PFSK-1 (cell line): ENCODE data around the gene SMIM8.

Experiments used
- FOXP2 ChIP-seq: optimal IDR thresholded peaks from 2 replicates; pipeline ENCODE3; 2011; ENCODE audit warnings: borderline replicate concordance, control low read depth, inconsistent platforms; ENCODE audit not compliant: insufficient read depth; ENCODE audit errors: extremely low read length, extremely low read depth
- POLR2AphosphoS5 ChIP-seq: IDR thresholded peaks from 2 replicates; pipeline ENCODE4 v1.6.1; 2012; ENCODE audit warnings: low read depth, mild to moderate bottlenecking, control low read depth, low read length, moderate library complexity
- SIN3A ChIP-seq: IDR thresholded peaks from 2 replicates; pipeline ENCODE4 v1.6.1; 2012; ENCODE audit warnings: mild to moderate bottlenecking, low read length, moderate library complexity, borderline replicate concordance; ENCODE audit not compliant: insufficient read depth
- TAF1 ChIP-seq: IDR thresholded peaks from 2 replicates; pipeline ENCODE4 v1.6.1; 2012; ENCODE audit warnings: low read length, control low read depth, borderline replicate concordance; ENCODE audit not compliant: insufficient read depth
- TF ChIP-seq, protein P1 (sequence below), 2 experiments: IDR thresholded peaks; 2 replicates each; pipeline versions ENCODE4 v1.6.1 to v1.8.0; 2011 to 2012; ENCODE audit warnings: low read depth in 2 of 2, low read length in 2 of 2, control low read depth in 1 of 2, inconsistent platforms in 1 of 2, mild to moderate bottlenecking in 1 of 2, moderate library complexity in 1 of 2; ENCODE audit not compliant: insufficient read depth in 1 of 2

The SMIM8 gene

DNA sequence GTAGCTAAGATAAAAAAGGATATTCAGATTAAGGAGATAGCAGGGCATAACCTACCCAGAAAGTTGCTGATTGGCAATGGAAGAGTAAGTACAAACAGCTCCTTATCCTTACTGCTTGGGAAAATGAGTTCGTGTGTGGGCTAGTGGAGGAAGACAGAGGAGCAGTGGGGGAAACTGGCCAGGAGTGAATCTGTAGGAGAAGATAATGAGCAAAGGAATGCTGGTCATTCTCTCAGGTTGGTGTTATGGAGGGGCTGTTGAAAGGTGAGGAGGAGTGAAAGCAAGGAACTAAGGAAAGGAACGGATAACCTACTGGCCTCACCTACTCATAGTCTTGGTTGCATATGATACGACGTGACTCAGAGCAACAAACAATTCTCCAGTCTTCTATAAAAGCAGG lies 14.0 kb downstream of the SMIM8 start:
- TF ChIP-seq SIN3A (no peak), TAF1 (no peak), FOXP2 (no peak), POLR2AphosphoS5 (no peak)
- TF ChIP-seq, protein P1, sequence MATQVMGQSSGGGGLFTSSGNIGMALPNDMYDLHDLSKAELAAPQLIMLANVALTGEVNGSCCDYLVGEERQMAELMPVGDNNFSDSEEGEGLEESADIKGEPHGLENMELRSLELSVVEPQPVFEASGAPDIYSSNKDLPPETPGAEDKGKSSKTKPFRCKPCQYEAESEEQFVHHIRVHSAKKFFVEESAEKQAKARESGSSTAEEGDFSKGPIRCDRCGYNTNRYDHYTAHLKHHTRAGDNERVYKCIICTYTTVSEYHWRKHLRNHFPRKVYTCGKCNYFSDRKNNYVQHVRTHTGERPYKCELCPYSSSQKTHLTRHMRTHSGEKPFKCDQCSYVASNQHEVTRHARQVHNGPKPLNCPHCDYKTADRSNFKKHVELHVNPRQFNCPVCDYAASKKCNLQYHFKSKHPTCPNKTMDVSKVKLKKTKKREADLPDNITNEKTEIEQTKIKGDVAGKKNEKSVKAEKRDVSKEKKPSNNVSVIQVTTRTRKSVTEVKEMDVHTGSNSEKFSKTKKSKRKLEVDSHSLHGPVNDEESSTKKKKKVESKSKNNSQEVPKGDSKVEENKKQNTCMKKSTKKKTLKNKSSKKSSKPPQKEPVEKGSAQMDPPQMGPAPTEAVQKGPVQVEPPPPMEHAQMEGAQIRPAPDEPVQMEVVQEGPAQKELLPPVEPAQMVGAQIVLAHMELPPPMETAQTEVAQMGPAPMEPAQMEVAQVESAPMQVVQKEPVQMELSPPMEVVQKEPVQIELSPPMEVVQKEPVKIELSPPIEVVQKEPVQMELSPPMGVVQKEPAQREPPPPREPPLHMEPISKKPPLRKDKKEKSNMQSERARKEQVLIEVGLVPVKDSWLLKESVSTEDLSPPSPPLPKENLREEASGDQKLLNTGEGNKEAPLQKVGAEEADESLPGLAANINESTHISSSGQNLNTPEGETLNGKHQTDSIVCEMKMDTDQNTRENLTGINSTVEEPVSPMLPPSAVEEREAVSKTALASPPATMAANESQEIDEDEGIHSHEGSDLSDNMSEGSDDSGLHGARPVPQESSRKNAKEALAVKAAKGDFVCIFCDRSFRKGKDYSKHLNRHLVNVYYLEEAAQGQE (IDR thresholded peaks at IDR 0.05; ENCODE audit: insufficient read depth in 1 of 2, low read depth in 2 of 2, low read length in 2 of 2): no peak

DNA sequence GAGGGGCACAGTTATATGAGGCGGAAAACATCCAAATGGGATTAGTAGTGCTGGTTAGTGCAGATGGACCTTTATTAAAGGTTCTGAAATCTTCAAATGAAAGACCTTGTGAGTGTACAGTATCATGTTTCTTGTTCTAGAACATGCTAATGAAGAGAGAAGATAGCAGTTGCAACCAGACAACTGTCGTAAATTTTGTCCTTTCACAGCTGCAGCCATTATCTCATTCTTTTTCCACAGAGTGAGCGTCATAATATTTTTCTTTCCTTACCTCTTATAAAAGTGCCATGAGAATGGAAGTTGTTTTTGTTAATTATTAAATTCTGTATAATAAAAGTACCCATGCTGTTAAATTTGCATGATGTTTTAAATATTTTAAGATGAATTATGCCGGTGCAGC lies 17.8 kb downstream of the SMIM8 start:
- TF ChIP-seq TAF1 (no peak), FOXP2 (no peak), POLR2AphosphoS5 (no peak), SIN3A (no peak)
- TF ChIP-seq, protein P1 (IDR thresholded peaks at IDR 0.05; ENCODE audit: insufficient read depth in 1 of 2, low read depth in 2 of 2, low read length in 2 of 2): no peak

DNA sequence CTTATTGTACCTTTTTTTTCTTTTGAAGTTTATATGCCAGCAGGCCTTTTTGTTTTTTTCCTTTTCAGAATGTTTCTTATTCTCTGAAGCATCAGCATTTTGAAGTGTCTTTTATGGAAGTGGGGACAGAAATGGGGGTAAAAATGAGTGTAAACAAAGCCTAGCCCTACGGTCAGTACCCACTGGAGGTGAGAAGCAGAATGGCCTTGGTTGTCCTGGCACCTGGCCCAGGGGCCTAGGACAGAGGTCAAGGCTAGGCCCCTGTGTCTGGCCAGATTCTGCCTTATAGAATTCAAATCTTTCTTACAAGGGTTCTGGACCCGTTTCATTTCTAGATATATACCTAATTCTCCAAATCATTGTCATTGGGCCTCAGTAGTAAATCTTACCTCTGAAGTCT lies 18.8 kb downstream of the SMIM8 start:
- TF ChIP-seq, protein P1 (IDR thresholded peaks at IDR 0.05; ENCODE audit: insufficient read depth in 1 of 2, low read depth in 2 of 2, low read length in 2 of 2): no peak
- TF ChIP-seq FOXP2: no peak
- TF ChIP-seq SIN3A: no peak
- TF ChIP-seq TAF1: no peak
- TF ChIP-seq POLR2AphosphoS5: no peak

DNA sequence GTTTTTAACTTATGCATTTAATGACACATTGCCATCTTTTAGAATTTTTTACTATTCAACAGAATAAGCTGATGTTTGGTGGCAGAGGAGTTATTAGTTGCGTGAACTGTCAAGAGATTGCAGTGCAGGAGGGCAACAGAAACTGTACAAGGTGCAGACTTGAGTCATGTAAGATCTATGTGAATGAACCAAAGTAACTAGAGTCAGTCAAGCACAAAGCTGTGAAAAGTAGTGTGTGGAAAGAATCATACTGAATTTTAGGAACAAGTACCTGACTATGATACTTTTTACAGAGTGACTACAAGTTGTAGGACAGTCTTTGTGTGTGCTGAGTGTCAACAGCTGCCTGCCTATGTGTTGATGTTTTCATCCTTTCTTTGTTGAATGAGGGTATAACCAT lies 19.5 kb downstream of the SMIM8 start:
- no peak for TF ChIP-seq POLR2AphosphoS5

DNA sequence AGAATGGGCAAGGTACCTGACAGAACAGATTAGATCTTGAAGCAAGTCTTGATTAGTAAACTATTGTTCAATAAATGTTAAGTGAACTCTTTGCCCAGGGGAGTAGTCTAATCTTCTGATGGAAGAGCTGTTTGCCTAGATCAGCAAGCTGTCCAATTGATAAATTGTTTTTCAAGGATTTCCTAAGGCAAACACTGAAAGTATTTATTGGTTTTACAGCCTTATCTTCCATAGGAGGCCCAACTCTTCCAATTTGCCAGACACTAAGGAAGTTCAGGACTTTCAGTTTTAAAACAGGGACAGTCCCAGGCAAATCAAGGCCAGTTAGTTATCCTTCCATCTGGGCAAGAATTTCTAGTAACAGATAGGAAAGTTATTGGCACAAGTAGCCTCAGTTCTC lies 20.4 kb downstream of the SMIM8 start:
- TF ChIP-seq SIN3A: no peak
- TF ChIP-seq TAF1: no peak
- TF ChIP-seq FOXP2: no peak
- TF ChIP-seq POLR2AphosphoS5: no peak
- TF ChIP-seq, protein P1 (IDR thresholded peaks at IDR 0.05; ENCODE audit: insufficient read depth in 1 of 2, low read depth in 2 of 2, low read length in 2 of 2): no peak

DNA sequence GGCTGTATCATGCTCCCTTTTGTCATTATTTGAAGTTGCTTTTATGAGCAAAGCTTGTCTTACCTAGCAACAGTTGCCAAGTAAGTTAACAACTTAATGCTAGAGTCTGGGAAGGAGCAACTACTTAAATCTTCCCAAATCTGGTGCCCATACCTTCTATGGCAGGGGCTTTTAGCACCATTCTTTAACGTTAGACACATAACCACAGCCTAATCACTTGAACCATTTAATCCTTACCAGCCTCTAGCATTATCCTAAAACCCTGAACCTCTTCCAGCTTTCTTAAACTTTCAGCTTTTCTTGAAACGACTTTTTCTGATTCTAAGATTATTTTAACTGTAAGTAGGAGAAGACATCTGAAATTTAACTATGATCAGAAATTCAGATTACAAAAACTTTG lies 22.3 kb downstream of the SMIM8 start, which contains the start of gene C6orf163:
Gene C6orf163 (plus strand): TSS at position 83 of the 400 bp plus-strand sequence. CDS start 287 bp downstream, at position 370.
- TF ChIP-seq, protein P1 (IDR thresholded peaks at IDR 0.05; ENCODE audit: insufficient read depth in 1 of 2, low read depth in 2 of 2, low read length in 2 of 2): no peak
- TF ChIP-seq POLR2AphosphoS5 (no peak), FOXP2 (no peak), SIN3A (no peak)
